ENCODE data around the gene GRM7. TPM values are rescaled to one million over a fixed set of nuclear protein-coding genes. Genes with fewer than 3 reads are reported as not detected.

Gene GRM7
- polyA plus RNA-seq, 3 donors = not detected

DNA sequence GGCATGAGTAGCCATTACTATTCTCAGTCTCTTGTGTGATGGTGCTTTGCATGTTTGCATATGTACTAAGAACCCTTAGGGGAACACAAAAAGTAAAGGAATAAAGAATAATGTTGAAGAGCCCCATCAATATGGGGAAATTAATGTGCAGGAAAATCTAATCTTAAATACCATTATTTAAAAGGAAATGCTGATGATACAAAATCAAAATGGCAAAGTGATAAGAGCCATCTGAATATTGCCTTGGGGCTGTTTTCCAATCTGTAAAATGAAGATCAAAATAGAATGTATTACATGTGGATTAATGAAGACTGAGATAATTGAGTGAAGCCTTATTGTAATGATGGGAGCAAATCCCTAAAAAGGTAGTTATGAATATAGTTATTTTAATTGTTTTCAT lies 771.4 kb downstream of the GRM7 start:
- Histone ChIP-seq H3K9me3 (replicated peaks in 1 of 2; ENCODE audit: control insufficient read depth in 1 of 2, insufficient read depth in 1 of 2, low read length in 2 of 2) (peaks cover 0 to 4% of the 10 kb centered on the region in 2 donors), H4K20me1 (ENCODE audit: insufficient read depth, low read length) (no peaks in the 10 kb centered on the region), H3K79me2 (ENCODE audit: insufficient read depth, low read length) (no peaks in the 10 kb centered on the region), H3K27ac (ENCODE audit: low read depth in 1 of 2, low read length in 2 of 2) (no peak overlapping the region), H3K27me3 (ENCODE audit: control insufficient read depth in 2 of 2, insufficient read depth in 2 of 2, low read length in 2 of 2) (no peaks in the 10 kb centered on the region), H3K4me2 (replicated peaks; ENCODE audit: extremely low read depth, low read length, poor library complexity, severe bottlenecking) (no peak overlapping the region), H3K4me3 (replicated peaks in 1 of 3; ENCODE audit: low read depth in 2 of 3, low read length in 3 of 3) (no peak overlapping the region), H3K4me1 (ENCODE audit: control insufficient read depth in 1 of 2, insufficient read depth in 2 of 2, low read length in 2 of 2) (no peaks in the 10 kb centered on the region), H2AFZ (ENCODE audit: insufficient read depth, low read depth, low read length, poor library complexity, severe bottlenecking) (no peak overlapping the region), H3K9ac (ENCODE audit: insufficient read depth, low read length, poor library complexity, severe bottlenecking) (no peak overlapping the region), H3K36me3 (replicated peaks in 1 of 2; ENCODE audit: control insufficient read depth in 1 of 2, insufficient read depth in 2 of 2, low read length in 2 of 2) (no peaks in the 10 kb centered on the region)
- intact Hi-C loops (cut with micrococcal nuclease) = no loop called here
- no peak for DNase-seq
- TF ChIP-seq, protein P1, sequence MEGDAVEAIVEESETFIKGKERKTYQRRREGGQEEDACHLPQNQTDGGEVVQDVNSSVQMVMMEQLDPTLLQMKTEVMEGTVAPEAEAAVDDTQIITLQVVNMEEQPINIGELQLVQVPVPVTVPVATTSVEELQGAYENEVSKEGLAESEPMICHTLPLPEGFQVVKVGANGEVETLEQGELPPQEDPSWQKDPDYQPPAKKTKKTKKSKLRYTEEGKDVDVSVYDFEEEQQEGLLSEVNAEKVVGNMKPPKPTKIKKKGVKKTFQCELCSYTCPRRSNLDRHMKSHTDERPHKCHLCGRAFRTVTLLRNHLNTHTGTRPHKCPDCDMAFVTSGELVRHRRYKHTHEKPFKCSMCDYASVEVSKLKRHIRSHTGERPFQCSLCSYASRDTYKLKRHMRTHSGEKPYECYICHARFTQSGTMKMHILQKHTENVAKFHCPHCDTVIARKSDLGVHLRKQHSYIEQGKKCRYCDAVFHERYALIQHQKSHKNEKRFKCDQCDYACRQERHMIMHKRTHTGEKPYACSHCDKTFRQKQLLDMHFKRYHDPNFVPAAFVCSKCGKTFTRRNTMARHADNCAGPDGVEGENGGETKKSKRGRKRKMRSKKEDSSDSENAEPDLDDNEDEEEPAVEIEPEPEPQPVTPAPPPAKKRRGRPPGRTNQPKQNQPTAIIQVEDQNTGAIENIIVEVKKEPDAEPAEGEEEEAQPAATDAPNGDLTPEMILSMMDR (IDR thresholded peaks at IDR 0.05) = no peak
- Mint-ChIP-seq H3K27ac (no peak overlapping the region), H3K9me3 (peaks cover 0 to 8% (median 0%) of the 10 kb centered on the region in 7 donors), H3K36me3 (no peaks in the 10 kb centered on the region), H3K4me1 (peaks cover 9% of the 10 kb centered on the region), H3K4me3 (no peak overlapping the region), H3K27me3 (ENCODE audit: low read depth in 3 of 3) (no peaks in the 10 kb centered on the region)

DNA sequence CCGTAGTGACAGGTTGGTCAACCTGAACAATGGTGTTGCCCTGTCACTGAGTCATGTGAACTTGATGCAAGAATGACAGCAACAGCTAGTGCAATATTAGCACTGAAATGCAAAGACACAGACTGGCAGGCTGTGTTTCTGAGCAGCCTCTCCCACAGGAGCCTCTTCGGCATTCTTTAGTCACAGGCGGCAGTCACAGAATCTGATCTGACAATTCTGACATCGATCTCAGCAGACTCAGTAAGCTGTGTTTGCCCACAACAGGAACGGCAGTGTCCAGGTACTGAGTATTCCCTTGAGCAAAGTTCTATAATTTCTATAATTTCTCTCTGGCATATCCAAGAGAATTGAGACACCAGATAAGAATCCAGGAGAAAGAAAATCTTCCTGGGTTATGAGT lies 776.8 kb downstream of the GRM7 start:
- H3K4me1 Mint-ChIP-seq = peaks cover 3% of the 10 kb centered on the region
- Histone ChIP-seq H3K9ac (ENCODE audit: insufficient read depth, low read length, poor library complexity, severe bottlenecking) (no peak overlapping the region), H3K36me3 (replicated peaks in 1 of 2; ENCODE audit: control insufficient read depth in 1 of 2, insufficient read depth in 2 of 2, low read length in 2 of 2) (no peaks in the 10 kb centered on the region), H3K9me3 (replicated peaks in 1 of 2; ENCODE audit: control insufficient read depth in 1 of 2, insufficient read depth in 1 of 2, low read length in 2 of 2) (peaks cover 0 to 4% of the 10 kb centered on the region in 2 donors), H3K4me3 (replicated peaks in 1 of 3; ENCODE audit: low read depth in 2 of 3, low read length in 3 of 3) (no peak overlapping the region), H3K79me2 (ENCODE audit: insufficient read depth, low read length) (no peaks in the 10 kb centered on the region), H4K20me1 (ENCODE audit: insufficient read depth, low read length) (no peaks in the 10 kb centered on the region), H3K4me2 (replicated peaks; ENCODE audit: extremely low read depth, low read length, poor library complexity, severe bottlenecking) (no peak overlapping the region), H3K27me3 (ENCODE audit: control insufficient read depth in 2 of 2, insufficient read depth in 2 of 2, low read length in 2 of 2) (no peaks in the 10 kb centered on the region), H2AFZ (ENCODE audit: insufficient read depth, low read depth, low read length, poor library complexity, severe bottlenecking) (no peak overlapping the region), H3K4me1 (ENCODE audit: control insufficient read depth in 1 of 2, insufficient read depth in 2 of 2, low read length in 2 of 2) (no peaks in the 10 kb centered on the region), H3K27ac (ENCODE audit: low read depth in 1 of 2, low read length in 2 of 2) (no peak overlapping the region)
- no peak overlapping the region for H3K27ac Mint-ChIP-seq
- 73% methylated on average over 4 of the region's 5 CpGs for WGBS (ENCODE audit: insufficient coverage)
- intact Hi-C loops (cut with micrococcal nuclease) = no loop called here
- no peak for DNase-seq
- TF ChIP-seq, protein P1 (IDR thresholded peaks at IDR 0.05) = no peak
- H3K4me3 Mint-ChIP-seq = no peak overlapping the region
- H3K36me3 Mint-ChIP-seq = no peaks in the 10 kb centered on the region
- H3K9me3 Mint-ChIP-seq = peaks cover 0 to 8% (median 0%) of the 10 kb centered on the region in 7 donors
- H3K27me3 Mint-ChIP-seq (ENCODE audit: low read depth in 3 of 3) = no peaks in the 10 kb centered on the region

Measured in CD14-positive monocyte (primary cell).